ENCODE results near the gene HOXB7.

Gene HOXB7

DNA sequence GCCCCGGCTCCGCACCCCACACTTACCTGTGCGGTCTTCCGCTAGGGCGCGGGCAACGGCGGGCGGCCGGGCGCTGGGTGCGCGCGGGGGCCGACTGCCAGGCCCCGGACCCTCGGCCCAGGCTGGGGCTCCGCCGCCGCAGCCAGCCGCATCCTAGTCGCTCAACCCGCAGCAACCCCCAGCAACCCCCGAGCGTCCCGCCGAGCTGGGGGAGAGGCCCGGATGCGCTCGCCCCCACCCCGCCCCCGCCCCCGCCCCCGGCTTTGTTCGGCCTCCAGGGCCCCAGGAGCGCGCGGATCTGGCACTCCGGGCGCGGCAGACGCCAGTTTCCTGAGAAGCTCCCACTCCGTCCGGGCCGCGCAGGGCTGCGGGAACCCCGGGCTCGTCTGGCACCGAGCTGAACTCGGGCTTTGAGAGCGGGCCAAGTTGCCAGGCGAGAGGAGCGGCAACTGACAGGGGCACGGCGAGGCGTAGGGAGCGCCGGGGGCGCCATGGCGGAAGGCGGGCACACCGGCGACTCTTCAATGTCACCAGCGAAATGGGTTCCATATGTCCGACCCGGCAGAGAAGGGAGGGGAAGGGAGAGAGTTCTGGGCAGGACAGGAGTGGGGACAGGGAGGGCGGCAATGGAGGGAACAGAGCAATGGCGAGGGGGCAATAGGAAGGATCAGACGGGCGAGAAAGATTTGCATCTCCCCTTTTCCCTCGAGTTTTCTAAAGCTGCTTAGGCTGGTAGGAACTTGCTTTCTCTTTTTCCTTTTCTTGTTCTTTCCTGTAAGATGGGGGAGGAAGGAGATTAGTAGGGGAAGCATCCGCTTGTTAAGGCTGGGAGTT is 46.4 kb downstream of the HOXB7 start:
- no peak for DNase-seq

GRCh38 chr17:48563867-48564187 is 47.0 kb downstream of the HOXB7 start:
- DNase-seq: no peak

- no peak for DNase-seq
Measured at GRCh38 chr17:48563385-48563838, 47.4 kb downstream of the HOXB7 start.

- DNase-seq: no peak
Measured at GRCh38 chr17:48562934-48563333, 47.9 kb downstream of the HOXB7 start.

- no peak for DNase-seq
Measured at GRCh38 chr17:48561884-48562810, 48.7 kb downstream of the HOXB7 start.

- DNase-seq: no peak
Measured at GRCh38 chr17:48559840-48560817, 50.7 kb downstream of the HOXB7 start.

DNA sequence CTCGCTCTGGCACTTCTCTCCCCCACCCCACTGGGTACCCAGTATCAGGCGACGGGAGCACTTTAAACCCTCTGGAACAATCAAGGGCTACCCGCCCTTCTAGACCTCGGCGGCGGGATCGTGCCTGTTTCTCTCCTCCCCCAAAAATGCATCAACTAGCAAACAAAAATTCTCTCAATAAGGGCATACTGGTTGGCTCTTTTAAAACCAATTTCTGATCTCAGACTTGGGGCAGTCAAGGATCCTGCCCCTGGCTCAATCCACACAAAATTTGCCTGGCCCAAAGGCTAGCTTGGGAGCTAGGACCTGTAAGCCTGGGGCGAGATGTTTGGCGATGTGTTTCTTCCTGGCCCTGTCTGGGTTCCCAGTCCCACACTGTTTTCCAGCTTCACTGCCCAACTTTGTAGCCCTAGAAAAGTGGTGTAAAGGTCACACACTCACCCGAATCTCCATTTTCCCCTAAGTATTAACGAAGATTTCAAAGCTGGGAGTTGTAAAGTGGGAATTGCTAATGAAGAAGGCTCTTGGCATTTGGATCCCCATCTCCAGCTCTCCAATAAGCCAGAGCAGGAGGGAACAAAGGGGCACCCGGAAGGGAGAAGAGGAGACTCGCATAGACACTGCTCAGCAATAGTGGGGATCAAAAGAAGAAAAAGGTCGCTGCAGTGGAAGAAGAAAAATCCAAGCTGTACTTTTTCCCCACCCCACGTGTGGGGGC is 51.5 kb downstream of the HOXB7 start:
- no peak for DNase-seq

DNA sequence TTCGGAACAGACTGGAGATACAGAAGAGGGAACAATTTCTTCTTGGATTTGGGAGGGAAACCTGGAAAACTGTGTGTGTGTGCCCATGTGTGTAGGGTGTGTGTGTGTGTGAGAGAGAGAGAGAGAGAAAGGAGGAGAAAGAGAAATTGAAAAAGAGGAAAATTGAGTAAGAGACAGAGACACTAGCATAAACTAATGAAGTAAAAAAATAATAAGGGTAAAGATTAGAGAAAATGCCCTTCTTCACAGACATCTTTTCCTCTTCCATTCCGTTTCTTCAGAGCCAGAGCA is 52.0 kb downstream of the HOXB7 start:
- no peak for DNase-seq

DNA sequence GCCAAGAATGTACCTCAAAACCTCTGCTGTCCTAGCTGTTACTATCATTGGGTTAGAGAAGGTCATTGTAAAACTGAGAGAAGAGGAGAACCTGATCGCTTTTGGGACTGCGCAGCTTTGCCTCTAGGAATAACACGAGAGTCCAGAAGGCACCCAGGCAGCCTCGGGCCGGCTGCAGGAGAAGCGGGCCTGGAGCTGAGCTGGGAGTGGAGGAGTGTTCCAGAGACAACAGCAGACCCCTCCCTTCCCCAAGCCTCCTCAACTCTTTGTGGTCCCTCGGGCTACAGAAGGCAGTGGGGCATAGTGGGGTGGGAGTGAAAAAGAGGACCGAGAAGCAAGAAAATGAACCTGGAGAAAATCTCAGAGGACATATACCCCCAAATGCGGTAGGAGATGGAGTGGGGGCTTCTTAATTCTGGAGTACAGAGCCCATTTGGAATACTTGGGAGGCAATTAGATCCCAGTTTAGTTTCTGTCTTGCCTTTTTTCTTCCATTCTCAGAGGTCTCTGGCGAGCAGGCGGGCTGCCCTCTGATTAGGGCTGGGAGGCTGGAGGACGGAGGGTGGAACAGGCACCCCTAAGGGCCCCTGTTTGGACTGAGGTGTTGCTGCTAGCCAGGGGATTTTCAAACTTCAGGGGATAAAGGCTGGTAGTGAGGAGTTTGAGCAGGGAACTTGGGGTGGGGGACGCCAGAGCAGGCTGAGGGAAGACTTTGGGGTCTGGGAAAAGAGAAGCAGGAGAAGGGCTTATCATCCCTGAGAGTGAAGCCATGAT is 52.6 kb downstream of the HOXB7 start:
- DNase-seq: no peak
